GM18511 (cell line): ENCODE results near the gene SPRED3.
A peak's percentile ranks its signal among the peaks of the same experiment; 100 is the strongest.
"Not testable (repeated sequence)": the region's sequence is repeated elsewhere in the genome, so short reads cannot be mapped to it uniquely, and the experiment has no call there.

Source experiments
- ATAC-seq: cut with Tn5 transposase; IDR thresholded peaks from one replicate; pipeline ENCODE4 v1.9.1; 2021; ENCODE audit warnings: mild to moderate bottlenecking, moderate library complexity; ENCODE audit not compliant: unreplicated experiment

The SPRED3 gene

GRCh38 chr19:38389101-38389925 lies 816 bp downstream of the SPRED3 start:
- ATAC-seq: no peak

- no peak for ATAC-seq
Measured at GRCh38 chr19:38389957-38390924, 1.7 kb downstream of the SPRED3 start.

GRCh38 chr19:38391911-38392464 lies 3.5 kb downstream of the SPRED3 start:
- ATAC-seq: no peak

GRCh38 chr19:38392707-38393308 lies 4.3 kb downstream of the SPRED3 start:
- no peak for ATAC-seq

- no peak for ATAC-seq
Measured at GRCh38 chr19:38394488-38394887, 6.0 kb downstream of the SPRED3 start.

- no peak for ATAC-seq
Measured at GRCh38 chr19:38395381-38396114, 7.1 kb downstream of the SPRED3 start.

- no peak for ATAC-seq
Measured at GRCh38 chr19:38399081-38399480, 10.6 kb downstream of the SPRED3 start.

- no peak for ATAC-seq
Measured at GRCh38 chr19:38399537-38399936, 11.0 kb downstream of the SPRED3 start.

GRCh38 chr19:38400361-38400760 lies 11.9 kb downstream of the SPRED3 start:
- no peak for ATAC-seq

- no peak for ATAC-seq
Measured at GRCh38 chr19:38401148-38401547, 12.7 kb downstream of the SPRED3 start.

GRCh38 chr19:38402623-38402966 lies 14.1 kb downstream of the SPRED3 start:
- peak; percentile 10 for ATAC-seq

- peak; percentile 95 for ATAC-seq
Measured at GRCh38 chr19:38402967-38403674, 14.6 kb downstream of the SPRED3 start, which contains the start of gene FAM98C. Gene FAM98C (plus strand): TSS chr19:38403093. CDS start chr19:38403154, 61 bp downstream.

GRCh38 chr19:38404858-38405257 lies 16.4 kb downstream of the SPRED3 start:
- no peak for ATAC-seq

- ATAC-seq: no peak
Measured at GRCh38 chr19:38405276-38405675, 16.8 kb downstream of the SPRED3 start.

GRCh38 chr19:38409631-38410133 lies 21.2 kb downstream of the SPRED3 start:
- no peak for ATAC-seq

- not testable (repeated sequence) for ATAC-seq
Measured at GRCh38 chr19:38410407-38410806, 21.9 kb downstream of the SPRED3 start.

GRCh38 chr19:38411041-38411712 lies 22.7 kb downstream of the SPRED3 start:
- ATAC-seq: no peak

- not testable (repeated sequence) for ATAC-seq
Measured at GRCh38 chr19:38411898-38412297, 23.4 kb downstream of the SPRED3 start.

- ATAC-seq: no peak
Measured at GRCh38 chr19:38412491-38412890, 24.0 kb downstream of the SPRED3 start.
